ENCODE results near the gene NCOA6. TPM values are rescaled to one million over a fixed set of nuclear protein-coding genes. Genes with fewer than 3 reads are reported as not detected.

The NCOA6 gene
- total RNA-seq, 4 donors from 2014 or later, result 20.9 to 37.6 (median 29.9) TPM

DNA sequence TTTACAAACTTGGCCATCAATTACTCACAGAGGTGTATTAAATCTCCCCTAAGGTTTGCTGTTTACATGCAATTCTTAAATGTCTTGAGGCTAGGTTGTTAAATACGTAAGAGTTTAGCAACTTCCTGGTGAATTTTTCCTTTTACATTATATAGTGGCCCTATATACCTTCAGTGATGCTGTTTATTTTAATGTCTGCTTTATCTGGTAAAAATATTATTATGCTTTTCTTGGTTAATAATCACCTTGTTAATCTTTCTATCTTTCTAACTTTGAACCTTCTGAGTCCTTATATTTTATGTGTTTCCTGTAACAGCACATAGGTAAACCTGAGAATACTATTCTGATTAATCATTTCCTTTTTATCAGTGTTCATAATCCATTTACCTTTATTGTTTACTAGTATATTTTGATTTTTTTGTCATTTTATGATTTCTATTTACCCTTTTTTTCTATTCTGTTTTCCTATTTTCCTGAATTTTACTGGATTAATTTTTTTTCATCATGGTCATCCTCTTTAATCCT, 63.4 kb downstream of the NCOA6 start:
- H3K4me3 ChIP-seq (ENCODE audit: low read depth, poor library complexity, severe bottlenecking), result no peak overlapping the region
- DNase-seq (ENCODE audit: low spot score in 2 of 2), result no peak
- intact Hi-C loops (cut with DNase I; ENCODE audit: low total_unique reads), result loop anchor here (10.0 kb wide), 1 partner anchor 177 kb away; no protein-coding TSS in a partner anchor
- TF ChIP-seq, protein P1, sequence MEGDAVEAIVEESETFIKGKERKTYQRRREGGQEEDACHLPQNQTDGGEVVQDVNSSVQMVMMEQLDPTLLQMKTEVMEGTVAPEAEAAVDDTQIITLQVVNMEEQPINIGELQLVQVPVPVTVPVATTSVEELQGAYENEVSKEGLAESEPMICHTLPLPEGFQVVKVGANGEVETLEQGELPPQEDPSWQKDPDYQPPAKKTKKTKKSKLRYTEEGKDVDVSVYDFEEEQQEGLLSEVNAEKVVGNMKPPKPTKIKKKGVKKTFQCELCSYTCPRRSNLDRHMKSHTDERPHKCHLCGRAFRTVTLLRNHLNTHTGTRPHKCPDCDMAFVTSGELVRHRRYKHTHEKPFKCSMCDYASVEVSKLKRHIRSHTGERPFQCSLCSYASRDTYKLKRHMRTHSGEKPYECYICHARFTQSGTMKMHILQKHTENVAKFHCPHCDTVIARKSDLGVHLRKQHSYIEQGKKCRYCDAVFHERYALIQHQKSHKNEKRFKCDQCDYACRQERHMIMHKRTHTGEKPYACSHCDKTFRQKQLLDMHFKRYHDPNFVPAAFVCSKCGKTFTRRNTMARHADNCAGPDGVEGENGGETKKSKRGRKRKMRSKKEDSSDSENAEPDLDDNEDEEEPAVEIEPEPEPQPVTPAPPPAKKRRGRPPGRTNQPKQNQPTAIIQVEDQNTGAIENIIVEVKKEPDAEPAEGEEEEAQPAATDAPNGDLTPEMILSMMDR (IDR thresholded peaks at IDR 0.05), result no peak
- no peak for TF ChIP-seq POLR2A (IDR thresholded peaks at IDR 0.05)
- WGBS, 2 donors, result 46 to 100% methylated on average over 1 of the region's 1 CpG

DNA sequence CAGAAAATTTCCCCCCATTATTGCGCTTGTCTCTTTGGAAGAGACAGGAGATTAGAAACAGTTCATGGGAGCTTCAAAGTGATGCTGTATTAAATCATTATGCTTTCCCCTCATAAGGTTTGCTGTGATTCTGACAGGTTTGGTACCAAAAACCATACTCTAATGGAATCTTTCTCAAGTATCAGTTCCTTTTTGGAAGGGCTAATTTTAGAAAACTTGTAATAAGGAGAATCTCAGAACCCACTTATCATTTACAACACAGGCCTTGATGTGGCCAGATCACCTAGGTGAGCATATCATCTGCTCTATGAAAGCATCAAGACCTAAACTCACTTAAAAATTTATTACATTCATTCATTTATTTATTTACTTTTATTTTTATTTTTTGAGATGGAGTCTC, 70.1 kb downstream of the NCOA6 start:
- intact Hi-C loops (cut with DNase I; ENCODE audit: low total_unique reads), result no loop called here
- no peak for DNase-seq (ENCODE audit: low spot score in 2 of 2)
- WGBS, 2 donors, result 93 to 98% methylated on average over 1 of the region's 1 CpG
- H3K4me3 ChIP-seq (ENCODE audit: low read depth, poor library complexity, severe bottlenecking), result no peak overlapping the region
- TF ChIP-seq, protein P1 (IDR thresholded peaks at IDR 0.05), result no peak
- no peak for TF ChIP-seq POLR2A (IDR thresholded peaks at IDR 0.05)

DNA sequence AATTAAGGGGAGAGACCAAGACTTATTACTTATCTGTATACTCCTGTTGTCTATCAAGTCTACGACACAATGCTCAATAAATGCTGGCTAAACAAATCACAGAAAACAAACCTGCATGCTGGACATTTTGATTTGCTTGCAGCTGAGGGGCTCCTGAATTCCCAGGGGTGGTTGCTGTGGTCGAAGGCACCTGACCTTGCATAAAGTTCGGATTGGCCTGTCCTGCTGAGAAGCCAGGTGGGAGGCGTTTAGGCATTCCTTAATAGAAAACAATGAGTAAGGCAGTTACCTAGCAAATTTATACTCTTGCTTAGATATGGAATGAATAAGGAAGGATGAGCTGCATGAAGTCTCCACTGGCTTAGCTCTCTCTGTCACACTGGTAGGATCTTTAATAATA, 70.8 kb downstream of the NCOA6 start:
- DNase-seq (ENCODE audit: low spot score in 2 of 2), result no peak
- intact Hi-C loops (cut with DNase I; ENCODE audit: low total_unique reads), result no loop called here
- WGBS, 2 donors, result 81 to 88% methylated on average over 4 of the region's 4 CpGs
- no peak for TF ChIP-seq POLR2A (IDR thresholded peaks at IDR 0.05)
- TF ChIP-seq, protein P1 (IDR thresholded peaks at IDR 0.05), result no peak
- H3K4me3 ChIP-seq (ENCODE audit: low read depth, poor library complexity, severe bottlenecking), result no peak overlapping the region

DNA sequence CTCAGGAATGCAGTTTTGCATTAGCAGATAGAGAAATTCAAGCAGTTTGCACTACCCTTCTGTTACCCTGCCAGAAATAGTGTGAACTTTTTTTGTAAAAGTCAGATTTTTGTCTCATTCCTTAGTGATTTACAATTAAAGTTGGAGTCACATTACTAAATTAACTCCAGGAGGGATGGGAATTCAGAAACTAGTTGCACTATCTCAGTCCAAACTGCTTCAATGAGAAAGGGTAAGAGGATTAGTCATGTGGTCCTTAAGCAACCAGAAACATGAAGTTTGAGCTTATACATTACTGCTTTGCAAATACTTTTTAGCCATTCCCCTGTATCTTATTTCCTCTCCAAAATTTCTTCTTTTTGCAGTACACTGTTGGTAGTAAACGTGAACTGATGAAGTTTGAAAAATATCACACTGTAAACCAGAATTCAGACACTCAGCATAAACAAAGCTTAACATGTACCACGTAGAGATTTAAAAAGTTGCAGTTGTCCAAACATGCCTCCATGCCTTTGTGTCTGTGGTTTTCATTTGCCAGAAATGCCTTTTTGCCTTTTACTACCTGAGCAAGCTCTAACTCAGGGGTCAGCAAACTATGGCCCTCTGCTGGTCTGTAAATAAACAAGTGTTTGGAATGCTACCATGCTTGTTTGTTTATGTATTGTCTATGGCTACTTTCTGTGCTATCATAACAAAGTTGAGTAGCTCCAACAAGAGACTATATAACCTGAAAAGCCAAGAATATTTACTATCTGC, 71.6 kb downstream of the NCOA6 start:
- no peak for TF ChIP-seq POLR2A (IDR thresholded peaks at IDR 0.05)
- TF ChIP-seq, protein P1 (IDR thresholded peaks at IDR 0.05), result no peak
- intact Hi-C loops (cut with DNase I; ENCODE audit: low total_unique reads), result no loop called here
- no peak overlapping the region for H3K4me3 ChIP-seq (ENCODE audit: low read depth, poor library complexity, severe bottlenecking)
- no peak for DNase-seq (ENCODE audit: low spot score in 2 of 2)
- 53 to 56% methylated on average over 2 of the region's 2 CpGs for WGBS, 2 donors

DNA sequence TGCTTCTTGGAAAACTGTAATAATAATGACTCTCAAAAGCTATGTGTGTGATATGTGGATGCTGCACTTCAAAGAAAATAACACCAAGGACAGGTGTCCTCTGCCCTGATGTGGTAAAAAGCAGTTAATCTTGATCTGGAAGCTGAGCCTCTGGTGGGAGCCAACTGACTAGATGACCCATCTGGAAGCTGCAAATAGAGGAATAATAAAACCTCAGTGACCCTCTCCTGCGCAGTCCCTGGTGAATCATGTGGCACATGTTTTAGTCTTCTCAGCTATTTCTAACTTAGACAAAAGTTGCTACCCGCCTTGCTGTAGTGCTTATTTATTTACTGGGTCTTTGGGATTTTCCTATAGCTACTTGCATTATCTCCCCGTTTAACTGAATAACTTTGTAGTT, 74.0 kb downstream of the NCOA6 start:
- intact Hi-C loops (cut with DNase I; ENCODE audit: low total_unique reads), result no loop called here
- no peak for TF ChIP-seq POLR2A (IDR thresholded peaks at IDR 0.05)
- TF ChIP-seq, protein P1 (IDR thresholded peaks at IDR 0.05), result no peak
- DNase-seq (ENCODE audit: low spot score in 2 of 2), result no peak
- WGBS, 2 donors, result 90 to 94% methylated on average over 3 of the region's 3 CpGs
- H3K4me3 ChIP-seq (ENCODE audit: low read depth, poor library complexity, severe bottlenecking), result no peak overlapping the region
